Measurements from ENCODE around the gene JDP2.

Gene JDP2

DNA sequence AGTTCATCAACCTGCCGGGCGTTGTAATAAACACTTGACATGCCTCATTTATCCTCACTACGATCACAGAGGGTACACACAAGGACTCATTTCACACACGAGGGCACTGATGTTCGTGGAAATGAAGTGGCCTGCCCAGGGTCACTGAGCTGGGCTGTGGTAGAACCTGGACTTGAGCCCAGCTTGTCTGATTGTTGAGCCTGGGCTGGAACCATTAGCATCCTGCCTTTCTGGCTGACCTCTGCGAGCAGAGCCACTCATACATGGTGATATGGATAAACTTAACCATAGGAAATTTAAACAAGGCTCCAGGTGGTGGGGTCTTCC is 16.6 kb upstream of the JDP2 start:
- no peak for FAIRE-seq

DNA sequence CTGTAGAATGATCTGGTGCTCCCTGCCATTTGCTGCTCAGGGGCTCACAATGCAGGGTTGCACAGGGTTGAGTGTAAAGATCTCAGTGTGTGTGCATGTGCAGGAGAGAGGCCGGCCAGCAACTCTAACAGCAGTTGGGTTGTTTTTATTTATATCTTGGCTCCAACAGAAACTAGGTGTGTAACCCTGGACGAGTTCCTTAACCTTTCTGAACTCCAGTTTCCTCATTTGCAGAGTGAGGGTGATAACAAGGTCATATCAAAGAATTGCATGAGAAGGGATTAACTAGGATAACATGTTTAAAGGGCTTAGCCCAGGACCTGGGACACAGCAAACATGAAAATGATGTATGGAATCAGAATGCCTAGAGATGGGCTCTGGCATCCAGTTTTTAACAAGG is 14.8 kb upstream of the JDP2 start:
- FAIRE-seq, result no peak

DNA sequence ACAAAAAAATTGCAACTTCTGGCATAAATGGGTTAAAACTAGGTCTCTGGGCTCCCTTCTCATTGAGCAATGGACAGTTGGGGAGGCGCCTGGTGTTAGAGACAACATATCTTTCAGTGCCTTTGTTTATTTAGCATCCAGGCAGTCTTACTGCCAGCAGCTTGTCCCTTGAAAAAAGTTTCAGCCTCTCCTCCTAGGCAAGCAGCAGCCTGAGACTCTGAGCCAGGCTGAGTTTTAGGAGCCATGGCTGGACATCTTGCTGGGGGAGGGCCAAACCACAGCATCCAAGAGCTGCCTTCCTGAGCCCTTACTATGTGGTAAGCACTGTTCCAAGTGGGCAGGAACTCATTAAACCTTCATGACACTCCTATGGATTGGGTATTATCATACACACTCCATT is 10.1 kb upstream of the JDP2 start:
- no peak for FAIRE-seq

DNA sequence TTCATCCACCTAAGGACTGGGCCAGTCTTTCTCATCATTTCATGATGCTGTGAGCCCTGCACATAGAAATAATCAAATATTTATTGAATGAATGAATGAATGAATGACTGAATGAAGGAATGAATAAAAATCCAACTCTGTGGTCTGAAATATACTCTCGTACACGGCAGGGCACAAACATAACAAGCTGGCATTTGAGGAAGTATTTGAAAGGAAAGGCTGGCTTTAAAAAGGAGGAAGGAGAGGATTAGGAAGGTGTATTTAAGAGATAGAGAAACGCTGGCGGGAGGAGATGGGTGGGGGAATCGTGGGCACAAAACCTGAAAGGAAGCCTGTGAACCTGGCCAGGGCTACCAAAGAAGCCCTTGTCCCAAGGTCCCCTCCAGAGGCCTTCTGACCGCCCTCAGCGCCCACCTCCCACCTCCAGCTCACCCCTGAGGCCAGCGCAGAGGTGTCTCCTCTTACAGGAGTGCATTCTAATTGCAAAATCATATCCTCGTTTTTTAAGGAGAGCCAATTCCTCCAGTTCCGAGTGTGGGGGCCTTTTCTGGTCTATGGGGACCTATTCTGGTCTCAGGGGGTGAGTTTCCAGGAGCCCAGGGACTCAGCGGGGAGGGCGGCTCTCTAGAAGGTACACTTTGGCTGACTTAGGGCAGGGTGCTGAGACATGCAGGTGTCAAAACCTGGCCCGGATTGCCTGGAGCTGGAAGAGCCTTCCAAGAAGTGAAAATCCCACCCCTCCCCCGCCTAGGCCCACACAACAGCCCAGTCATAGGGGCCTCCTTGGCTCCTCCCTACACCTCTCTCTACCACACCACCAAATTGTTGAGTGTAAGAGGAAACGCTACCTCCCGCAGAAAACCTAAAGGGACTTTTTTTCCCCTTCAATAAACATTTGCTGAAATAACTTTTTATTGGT is 8.7 kb upstream of the JDP2 start:
- FAIRE-seq, result no peak

DNA sequence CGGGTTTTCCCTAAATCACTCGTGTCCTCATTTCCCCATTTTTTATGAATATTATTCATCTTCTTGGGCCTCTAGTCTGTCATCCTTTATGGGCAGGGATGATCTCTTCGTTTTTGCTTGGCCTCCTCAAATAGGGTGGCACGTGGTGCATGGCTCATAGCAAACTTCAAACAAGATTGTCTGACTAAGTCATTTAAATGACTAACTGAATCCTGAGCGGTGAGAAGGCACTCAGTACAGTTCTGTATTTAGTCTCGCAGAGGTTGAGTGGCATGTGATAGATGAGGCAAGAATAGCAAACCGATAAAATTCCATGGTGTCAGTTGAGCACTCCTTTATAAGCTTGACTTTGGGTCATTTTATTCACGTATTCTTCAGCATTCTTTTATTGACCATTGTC is 5.7 kb upstream of the JDP2 start:
- no peak for FAIRE-seq

DNA sequence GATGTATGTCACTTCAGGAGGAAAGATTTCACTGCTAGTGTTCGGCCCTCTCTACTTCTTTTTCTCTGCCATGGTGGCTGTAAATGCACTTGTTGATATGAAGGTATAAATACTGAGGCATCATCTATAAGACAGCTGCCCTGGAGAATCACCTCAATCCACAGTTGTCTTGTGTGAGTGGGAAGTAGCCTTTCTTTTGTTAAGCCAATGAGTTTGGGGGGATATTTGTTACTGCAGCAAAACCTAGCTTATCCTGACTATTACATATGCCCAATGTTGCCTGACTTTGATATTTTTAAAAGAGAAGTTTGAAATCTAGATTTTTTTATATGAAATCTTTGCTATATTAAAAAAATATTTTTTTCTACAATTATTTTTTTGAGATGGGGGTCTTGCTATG is 3.3 kb upstream of the JDP2 start:
- FAIRE-seq, result no peak

DNA sequence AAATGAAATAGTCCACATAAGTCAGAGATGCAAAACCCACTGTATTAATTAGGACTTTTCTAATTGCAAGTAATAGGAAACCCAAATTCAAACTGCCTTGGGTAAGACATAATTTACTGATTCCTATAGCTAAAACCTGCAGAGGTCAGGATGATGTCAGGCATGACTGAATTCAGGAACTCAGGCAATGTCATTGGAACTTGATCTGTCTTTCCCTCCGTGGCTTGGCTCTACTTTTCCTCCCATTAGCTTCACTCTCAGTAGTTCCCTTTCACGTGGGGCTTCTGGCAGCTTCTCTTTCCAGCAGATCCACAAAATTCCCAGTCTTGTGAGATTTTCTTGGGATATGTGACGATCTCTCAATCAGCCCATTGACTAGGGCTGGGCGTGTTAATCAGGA is 2.4 kb upstream of the JDP2 start:
- no peak for FAIRE-seq

DNA sequence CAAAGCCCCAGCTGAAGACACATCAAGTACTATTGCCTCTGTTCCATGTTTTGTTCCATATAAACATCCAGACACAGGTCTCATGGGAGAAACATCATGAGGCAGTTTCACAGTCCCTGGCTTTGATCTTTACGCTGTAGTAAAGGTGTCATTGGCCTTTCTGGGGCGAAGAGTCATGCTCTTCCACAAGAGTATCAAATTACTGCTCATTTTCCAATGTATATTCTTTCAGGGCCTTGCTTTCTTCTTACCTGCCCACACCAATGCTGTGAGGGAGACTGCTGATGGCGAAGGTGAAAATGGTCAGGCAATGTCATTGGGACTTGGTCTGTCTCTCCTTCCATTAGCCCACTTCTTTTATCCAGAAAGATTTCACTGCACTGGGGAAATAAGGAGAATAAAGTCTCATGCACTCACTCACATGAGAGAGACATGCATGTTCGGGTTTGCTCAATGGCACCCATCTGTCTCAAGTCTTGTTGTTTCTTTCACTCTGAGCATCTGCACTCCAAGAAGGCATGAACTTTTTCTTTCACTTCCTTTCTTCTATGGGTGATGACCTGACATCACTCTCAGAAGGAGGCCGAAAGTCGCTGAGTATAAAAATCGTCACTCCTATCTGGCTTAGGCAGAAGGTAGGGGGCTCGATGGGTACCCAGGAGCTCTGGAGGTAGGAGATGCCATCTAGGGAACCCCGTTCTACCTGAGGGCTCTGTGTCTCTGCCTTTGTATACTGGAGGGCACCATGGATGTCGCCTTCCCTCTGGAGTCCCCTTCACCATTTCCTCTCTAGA is 1.3 kb upstream of the JDP2 start:
- no peak for FAIRE-seq

DNA sequence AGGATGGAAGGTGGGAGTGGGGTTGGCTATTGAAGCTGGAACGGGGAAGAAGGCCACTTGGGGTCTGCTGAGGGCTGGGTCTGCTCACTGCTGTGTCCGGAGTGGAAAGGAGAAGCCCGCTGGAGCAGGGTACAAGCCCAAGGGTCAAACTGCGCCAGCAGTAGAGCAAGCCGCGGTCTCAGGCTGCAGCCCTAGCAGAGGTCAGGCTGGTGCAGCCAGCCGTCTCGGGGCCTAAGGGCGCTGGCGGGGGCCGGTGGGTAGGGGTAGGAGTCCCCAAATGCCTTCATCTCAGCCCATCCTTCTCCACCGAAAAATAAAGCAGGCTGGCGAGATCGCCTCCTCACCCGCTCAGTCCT is 718 bp upstream of the JDP2 start:
- FAIRE-seq, result no peak

DNA sequence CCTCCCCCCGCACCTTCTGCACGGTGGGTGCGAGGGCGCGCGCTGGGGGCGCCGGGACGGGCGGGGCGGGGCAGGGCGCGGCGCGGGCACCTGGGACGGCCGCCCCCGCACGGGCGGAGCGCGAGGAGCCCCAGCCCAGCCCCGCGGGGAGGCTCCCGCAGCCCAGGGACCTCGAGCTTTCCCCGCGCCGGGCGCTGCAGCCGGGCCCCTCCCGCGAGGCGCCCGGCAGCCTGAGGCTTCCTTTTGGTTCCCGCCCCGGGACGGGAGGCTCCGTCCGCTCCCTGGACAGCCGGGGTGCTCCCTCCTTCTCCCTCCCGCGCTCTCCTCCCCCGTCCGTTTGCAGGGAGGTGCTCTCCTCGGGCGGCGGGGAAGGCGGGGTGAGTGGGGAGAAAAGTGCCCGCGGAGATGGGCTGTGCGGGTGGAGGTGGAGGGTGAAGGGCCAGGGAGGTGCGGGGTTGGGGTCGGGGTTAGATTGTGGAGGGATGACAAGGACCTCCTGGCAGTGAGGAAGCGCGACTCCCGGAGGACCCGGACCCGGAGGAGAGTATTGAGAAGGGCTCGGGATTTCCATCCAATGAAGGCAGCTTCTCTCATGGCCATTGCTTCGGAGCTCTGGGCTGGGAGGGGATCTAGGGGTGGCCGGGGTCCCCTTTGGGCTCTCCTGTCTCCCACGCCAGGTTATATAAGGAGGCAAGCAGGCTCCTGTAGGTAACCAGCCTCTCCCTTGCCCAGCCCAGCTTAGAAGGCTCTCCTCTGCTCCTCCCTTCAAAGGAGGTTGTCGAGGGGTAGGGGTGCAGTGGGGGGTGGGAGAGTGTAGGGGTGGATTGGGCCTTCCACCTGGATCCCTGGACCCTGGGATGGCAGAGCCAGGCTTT is 645 bp downstream of the JDP2 start:
- FAIRE-seq, result no peak

DNA sequence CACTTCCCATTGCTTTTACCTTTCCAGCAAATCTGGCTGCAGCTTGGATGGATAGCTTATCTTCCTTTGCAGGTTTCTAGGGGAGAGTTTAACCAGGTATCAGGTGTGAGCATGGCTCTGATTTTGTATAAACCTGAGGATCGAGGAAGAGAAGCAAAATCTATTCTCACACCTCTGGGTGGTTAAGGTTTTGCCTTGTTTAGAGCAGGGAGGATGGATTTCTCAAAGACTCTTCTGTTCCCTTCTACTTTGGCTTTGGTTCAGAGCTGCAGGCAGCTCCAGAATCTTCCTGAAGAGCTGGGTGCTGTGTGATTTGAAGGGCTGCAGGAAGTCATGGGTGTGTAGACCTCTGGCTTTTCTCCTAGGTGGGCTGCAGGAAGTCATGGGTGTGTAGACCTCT is 1.7 kb downstream of the JDP2 start:
- FAIRE-seq, result no peak

DNA sequence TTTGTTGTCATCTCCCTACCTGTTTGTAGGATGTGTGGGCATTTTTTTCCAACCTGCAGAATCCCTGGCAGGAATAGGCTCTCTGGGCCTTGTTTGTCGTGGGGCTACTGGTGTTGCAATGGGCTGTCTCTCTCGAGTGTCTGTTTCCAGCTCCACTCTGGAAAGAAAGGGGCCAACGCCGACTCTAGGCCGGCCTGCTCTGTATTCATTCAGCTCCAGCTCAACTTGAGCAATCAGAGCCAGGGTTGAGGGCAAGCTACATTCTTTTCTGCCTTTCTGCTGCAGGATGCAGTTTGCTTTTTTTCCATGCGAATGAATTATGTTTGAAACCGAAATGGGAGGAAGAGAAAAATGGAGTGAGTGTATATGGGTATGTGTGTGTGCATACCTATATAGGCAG is 2.3 kb downstream of the JDP2 start:
- FAIRE-seq, result no peak

DNA sequence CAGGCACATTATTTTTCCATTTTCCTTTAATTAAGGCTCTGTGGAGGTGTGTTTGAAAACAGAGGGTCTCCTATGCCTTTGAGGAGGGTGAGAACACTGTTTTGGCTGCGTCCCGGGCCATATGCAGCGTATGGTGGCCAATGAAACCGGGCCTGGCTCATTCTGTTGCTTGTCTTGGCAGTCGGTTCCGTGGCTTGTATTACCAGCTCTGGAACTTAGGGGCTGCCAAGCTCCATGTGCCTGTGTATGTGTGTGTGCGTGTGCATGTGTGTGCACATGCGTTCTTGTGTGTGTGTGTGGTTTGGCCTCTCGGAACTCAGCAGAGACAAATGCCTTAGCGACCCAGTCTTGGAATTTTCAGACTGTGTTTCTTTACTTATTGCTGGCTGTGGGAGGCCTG is 2.7 kb downstream of the JDP2 start:
- no peak for FAIRE-seq

DNA sequence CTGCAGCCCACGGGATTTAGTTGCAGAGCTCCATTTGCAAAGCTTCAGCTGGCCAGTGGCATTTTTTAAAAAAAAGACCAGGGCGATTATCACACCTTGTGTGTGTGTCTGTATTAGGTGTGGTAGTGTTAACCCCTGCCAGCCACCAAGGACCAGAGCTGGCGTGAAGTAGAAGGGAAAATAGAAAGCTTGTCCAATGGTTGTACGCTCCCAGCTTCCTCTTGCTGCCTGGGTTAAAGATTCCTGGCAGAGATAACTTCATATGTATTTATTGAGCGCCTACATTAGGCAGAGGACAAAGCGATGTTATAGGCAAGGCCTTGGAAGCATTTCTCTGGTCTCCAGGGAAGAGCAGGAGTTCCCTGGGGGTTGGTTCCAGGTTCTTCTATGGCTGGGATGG is 3.2 kb downstream of the JDP2 start:
- no peak for FAIRE-seq

DNA sequence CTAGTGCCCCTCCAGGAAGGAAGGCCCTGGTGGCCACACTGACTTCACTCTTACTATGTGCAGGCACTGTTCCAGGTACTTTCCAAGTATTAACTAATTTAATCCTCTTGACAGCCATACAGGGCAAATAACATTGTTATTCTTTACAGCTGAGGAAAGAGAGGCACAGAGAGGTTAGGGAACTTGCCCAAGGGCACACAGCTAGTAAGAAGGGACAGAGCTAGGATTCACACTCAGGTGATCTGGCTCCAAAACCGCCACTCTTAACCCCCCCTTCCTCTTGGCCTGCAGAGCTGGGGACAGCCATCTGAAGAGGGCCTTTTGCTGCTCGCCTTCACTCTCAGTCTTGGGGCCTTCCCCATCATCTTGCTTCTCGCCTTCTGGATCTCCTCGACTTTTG is 4.0 kb downstream of the JDP2 start:
- no peak for FAIRE-seq

DNA sequence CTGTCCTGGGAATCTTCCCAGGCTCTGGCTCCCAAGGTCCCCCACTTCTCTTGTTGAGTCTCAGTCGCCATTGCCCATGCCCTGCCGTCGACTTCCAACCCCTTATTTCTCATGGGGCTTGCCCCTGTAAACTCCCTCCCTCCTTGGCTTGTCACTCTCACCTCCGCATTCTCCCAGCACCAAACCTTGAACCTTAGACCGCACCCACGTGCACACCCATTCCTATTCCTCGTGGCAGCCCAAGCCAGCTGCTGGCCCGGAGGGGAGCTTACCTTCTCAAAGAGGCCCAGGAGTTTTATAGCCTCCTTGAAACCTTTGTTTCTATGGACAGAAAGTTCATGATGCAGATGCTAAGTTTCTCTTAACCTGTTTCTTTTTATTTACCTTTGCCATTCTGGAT is 4.6 kb downstream of the JDP2 start:
- FAIRE-seq, result no peak

DNA sequence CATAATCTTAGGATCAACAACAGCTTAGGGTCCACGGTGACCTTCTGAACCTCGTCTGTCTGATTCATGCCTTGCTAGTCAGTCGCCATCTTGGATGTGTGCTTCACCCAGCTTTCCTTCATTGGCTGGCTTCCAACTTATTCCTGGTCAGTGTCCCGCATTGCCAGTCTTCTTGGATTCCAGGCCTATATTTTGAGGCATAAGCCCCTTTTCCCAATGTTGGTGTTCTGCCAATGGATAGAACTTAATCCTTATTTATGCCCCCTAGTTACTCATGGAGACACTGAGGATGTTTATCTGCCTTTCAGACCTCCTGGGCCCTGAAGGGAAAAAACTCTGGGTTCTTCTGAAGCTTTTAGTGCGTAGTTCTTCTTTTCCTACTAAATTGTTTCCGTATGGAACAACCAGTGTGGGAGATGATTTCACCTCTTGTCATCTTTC is 5.8 kb downstream of the JDP2 start:
- FAIRE-seq, result no peak

DNA sequence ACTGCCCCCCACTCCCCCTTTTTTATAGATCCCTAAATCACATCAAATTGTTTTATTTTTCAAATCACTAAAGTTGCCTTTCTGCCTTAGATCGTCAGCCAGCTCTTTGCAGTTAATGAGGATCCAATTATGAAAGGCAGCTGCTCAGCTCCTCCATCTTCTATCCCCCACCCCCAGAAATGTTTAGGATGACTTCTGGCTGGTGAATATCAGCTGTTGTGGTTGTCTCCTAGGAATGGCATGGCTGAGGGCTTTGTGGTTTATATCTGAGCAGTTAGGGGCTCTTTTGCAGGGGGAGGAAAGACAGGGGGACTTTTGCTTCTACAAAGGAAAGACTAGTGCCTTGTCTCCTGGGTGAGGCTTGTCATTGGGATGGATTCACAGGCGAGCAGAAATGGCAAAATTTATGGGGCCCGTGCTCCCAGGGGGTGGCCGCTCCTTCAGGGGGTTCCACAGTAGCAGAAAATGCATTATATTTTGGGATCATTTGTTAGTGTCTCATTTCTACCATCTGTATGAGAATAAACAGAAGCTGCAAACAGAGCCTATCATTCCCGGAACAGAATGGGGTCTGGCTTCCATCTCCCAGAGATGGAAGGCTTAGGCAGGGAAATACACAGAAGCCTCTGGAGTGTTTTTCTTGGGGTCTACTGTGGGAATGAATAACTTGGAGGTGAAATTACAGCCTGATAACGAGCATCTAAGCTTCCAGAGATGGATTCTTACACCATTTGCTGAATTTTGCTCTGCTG is 6.5 kb downstream of the JDP2 start:
- FAIRE-seq, result no peak

DNA sequence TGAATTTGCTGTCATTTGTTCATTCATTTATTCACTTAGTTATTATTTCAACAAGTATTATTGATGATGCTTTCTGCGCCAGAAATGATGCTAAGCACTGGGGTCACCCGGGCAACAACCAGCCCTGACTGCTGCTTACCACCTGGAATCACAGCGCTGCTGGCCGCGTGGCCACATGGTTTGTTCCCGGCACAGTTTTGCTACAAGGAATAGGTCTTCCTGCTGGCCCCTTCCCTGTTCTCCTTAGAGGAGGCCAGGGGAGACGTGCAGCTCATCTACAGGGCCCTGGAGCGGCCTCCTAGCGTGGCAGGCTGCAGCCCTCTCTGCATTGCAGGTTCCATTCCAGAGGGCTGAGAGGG is 7.0 kb downstream of the JDP2 start:
- FAIRE-seq, result no peak

DNA sequence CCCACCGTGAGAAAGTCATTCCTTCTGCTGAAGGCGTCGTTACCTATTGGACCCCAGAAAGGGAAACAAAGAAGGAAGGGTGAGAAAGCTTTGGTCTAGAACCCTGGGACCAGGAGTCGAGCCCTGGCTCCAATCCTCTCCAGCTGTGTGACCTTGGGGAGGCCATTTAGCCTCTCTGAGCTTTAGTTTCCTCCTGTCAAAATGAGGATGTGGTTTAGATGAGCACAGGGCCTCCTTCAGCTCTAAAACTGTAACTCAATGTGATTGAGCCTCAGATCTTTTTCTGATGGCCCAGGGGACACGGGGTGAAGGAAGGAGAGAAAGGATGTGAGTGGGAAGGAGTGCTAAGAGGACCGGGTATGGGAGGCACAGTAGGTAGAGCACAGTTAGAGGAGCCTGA is 7.7 kb downstream of the JDP2 start:
- FAIRE-seq, result no peak

DNA sequence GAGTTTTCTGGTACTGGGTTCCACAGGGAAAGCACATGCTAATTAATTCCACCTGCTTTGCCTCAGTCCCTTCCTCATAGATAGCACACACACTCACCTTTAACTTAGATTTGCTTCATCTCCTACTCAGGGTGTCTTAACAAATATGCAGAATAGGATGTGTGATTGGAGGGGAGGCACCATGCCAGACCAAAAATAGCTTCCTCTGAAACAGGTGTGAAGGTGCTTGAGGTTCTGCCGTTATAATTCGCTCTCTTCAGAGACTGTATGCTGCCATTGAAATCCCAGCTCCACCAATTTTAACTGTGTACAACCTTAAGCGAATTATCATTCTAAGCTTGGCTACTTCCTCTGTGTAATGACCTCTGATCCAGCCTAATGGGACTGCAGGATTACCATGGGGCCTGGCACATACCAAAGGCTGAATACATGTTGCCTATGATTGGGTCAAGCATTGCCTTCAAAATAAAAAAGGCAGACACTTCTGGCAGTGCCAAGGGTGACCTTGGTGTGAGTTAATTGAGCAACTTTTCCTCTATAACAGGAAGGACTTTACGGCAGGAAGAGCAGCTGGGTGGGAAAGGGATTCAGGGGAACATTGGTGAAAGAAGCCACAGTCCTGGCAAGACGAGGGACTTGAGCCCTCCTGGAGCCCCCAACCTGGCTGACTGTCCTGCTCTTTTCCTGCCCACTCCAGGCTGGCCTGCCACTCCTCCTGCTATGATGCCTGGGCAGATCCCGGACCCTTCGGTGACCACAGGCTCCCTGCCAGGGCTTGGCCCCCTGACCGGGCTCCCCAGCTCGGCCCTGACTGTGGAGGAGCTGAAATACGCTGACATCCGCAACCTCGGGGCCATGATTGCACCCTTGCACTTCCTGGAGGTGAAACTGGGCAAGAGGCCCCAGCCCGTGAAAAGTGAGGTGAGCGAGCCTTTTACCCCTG is 9.7 kb downstream of the JDP2 start:
- FAIRE-seq, result no peak

All from TTC549 (cell line).